Central memory CD8-positive, alpha-beta T cell (primary cell): Measurements from ENCODE around the gene ZNF649.

ENCODE experiments used
- ATAC-seq: fragments of 150-1000 bp; cut with Tn5 transposase; replicated peaks from 2 replicates; pipeline ENCODE4 v1.10.0; 2022; ENCODE audit warnings: mild to moderate bottlenecking, moderate FRiP score, moderate number of reproducible peaks; ENCODE audit not compliant: poor library complexity, severe bottlenecking; ENCODE audit errors: extremely low read depth
- DNase-seq, 2 donors: peaks; one replicate each; pipeline ENCODE4 v3.0.0; 2021; ENCODE audit warnings: low spot score in 2 of 2
- H3K27ac Mint-ChIP-seq: one replicate; pipeline ENCODE4 v1.8.0; 2022; ENCODE audit warnings: low read depth, mild to moderate bottlenecking, moderate library complexity, mixed read lengths
- H3K27me3 Mint-ChIP-seq: one replicate; pipeline ENCODE4 v1.8.0; 2022; ENCODE audit warnings: mixed read lengths
- H3K36me3 Mint-ChIP-seq: one replicate; pipeline ENCODE4 v1.8.0; 2022; ENCODE audit warnings: mild to moderate bottlenecking, moderate library complexity, mixed read lengths; ENCODE audit not compliant: insufficient read depth
- H3K4me1 Mint-ChIP-seq: one replicate; pipeline ENCODE4 v1.8.0; 2022; ENCODE audit warnings: mixed read lengths
- H3K4me3 Mint-ChIP-seq: one replicate; pipeline ENCODE4 v1.8.0; 2022; ENCODE audit warnings: mild to moderate bottlenecking, moderate library complexity, mixed read lengths
- H3K9me3 Mint-ChIP-seq: one replicate; pipeline ENCODE4 v1.8.0; 2022; ENCODE audit warnings: mixed read lengths

ZNF649 gene

GRCh38 chr19:51873097-51873496 lies 31.7 kb downstream of the ZNF649 start:
- no peak for ATAC-seq
- H3K9me3 Mint-ChIP-seq: peaks cover 74% of the 10 kb centered on the region
- H3K27me3 Mint-ChIP-seq: no peaks in the 10 kb centered on the region
- no peak overlapping the region for H3K27ac Mint-ChIP-seq
- no peak overlapping the region for H3K4me3 Mint-ChIP-seq
- H3K36me3 Mint-ChIP-seq: peaks cover 22% of the 10 kb centered on the region
- H3K4me1 Mint-ChIP-seq: no peaks in the 10 kb centered on the region
- no peak for DNase-seq

GRCh38 chr19:51861870-51862622 lies 42.8 kb downstream of the ZNF649 start:
- Mint-ChIP-seq H3K4me1 (no peaks in the 10 kb centered on the region), H3K27me3 (no peaks in the 10 kb centered on the region), H3K36me3 (no peaks in the 10 kb centered on the region), H3K27ac (no peak overlapping the region), H3K9me3 (peaks cover 36% of the 10 kb centered on the region), H3K4me3 (no peak overlapping the region)
- ATAC-seq (no peak), DNase-seq (no peak)
